Tibial nerve (tissue), 4 donors: ENCODE measurements around the gene DRC1. TPM values are rescaled to one million over a fixed set of nuclear protein-coding genes. Genes with fewer than 3 reads are reported as not detected.

ENCODE experiments used
- DNase-seq, 2 donors: peaks; one replicate each; pipeline ENCODE4 v3.0.0-alpha.2; 2019; ENCODE audit warnings: low spot score in 2 of 2
- H3K27ac ChIP-seq, 4 donors: fragments of 200-600 bp; sonication (generic) in 3 of 4; one replicate each; pipeline ENCODE4 v1.5.1; 2017 to 2019; ENCODE audit warnings: mild to moderate bottlenecking in 1 of 4
- H3K27me3 ChIP-seq, 2 donors: fragments of 200-600 bp; sonication (generic) in 1 of 2; one replicate each; pipeline versions ENCODE4 v1.5.1 to v1.6.0; 2017 to 2019
- H3K36me3 ChIP-seq, 3 donors: fragments of 200-600 bp; sonication (generic); one replicate each; pipeline ENCODE4 v1.5.1; 2018 to 2019
- H3K4me1 ChIP-seq, 4 donors: fragments of 200-600 bp; sonication (generic) in 3 of 4; one replicate each; pipeline ENCODE4 v1.5.1; 2017 to 2019
- H3K4me3 ChIP-seq, 4 donors: fragments of 200-600 bp; sonication (generic) in 3 of 4; one replicate each; pipeline ENCODE4 v1.5.1; 2017 to 2019; ENCODE audit warnings: mild to moderate bottlenecking in 1 of 4, moderate library complexity in 1 of 4
- H3K9me3 ChIP-seq, 4 donors: fragments of 200-600 bp; sonication (generic) in 3 of 4; one replicate each; pipeline ENCODE4 v1.5.1; 2017 to 2019
- EP300 ChIP-seq, 2 donors: sonication (generic); formaldehyde crosslinking; IDR thresholded peaks; one replicate each; pipeline ENCODE4 v1.6.1; 2017; ENCODE audit warnings: antibody characterized with exemption in 2 of 2, mild to moderate bottlenecking in 1 of 2
- POLR2A ChIP-seq, 2 donors: fragments of 450-650 bp; IDR thresholded peaks; one replicate each; pipeline ENCODE4 v1.6.1; 2017; ENCODE audit warnings: antibody characterized with exemption in 2 of 2, mild to moderate bottlenecking in 2 of 2, moderate library complexity in 2 of 2
- WGBS, 2 donors: methylation state at CpG; one replicate each; pipeline ENCODE4 v1.1.5; 2018; 5-methylcytosine and 5-hydroxymethylcytosine counted together
- total RNA-seq, 4 donors: library from RNA; depleted of rRNA; stranded (reverse); fragments of >200 nt; gene quantifications; one replicate each; pipeline ENCODE4 v1.1.0, GENCODE V29; 2016
- TF ChIP-seq, protein P1 (sequence below), 5 experiments: fragments of 200-600 bp in 3 of 5; fragments of 450-650 bp in 2 of 5; sonication (generic) in 3 of 5; IDR thresholded peaks; one replicate each; pipeline ENCODE4 v1.5.1; 2016 to 2019; ENCODE audit warnings: antibody characterized with exemption in 5 of 5, mild to moderate bottlenecking in 3 of 5, moderate library complexity in 2 of 5

DRC1 gene
- total RNA-seq, 4 donors from 2014 or later = 0.22 to 5.7 (median 1.7) TPM

DNA sequence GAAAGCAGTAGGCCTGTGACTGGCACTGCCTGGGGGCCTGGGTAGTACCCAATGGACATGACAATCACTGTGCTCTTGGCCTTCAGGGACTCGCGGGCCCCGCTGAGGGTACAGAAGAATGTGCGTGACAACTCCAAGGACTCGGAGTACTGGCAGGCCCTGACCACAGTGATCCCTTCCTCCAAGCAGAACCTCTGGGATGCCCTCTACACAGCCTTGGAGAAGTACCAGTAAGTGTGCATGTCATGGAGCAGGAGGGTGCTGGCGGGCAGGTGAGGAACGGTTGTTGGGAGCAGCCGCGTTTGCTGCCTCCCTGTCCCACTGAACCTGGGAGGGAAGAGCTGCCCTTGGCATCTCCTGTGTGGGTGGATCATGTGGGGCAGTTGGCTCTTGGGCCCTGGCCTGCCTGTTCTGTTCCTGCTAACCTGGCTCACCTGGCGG is 52.9 kb downstream of the DRC1 start:
- TF ChIP-seq POLR2A (IDR thresholded peaks at IDR 0.05) = no peak
- TF ChIP-seq, protein P1, sequence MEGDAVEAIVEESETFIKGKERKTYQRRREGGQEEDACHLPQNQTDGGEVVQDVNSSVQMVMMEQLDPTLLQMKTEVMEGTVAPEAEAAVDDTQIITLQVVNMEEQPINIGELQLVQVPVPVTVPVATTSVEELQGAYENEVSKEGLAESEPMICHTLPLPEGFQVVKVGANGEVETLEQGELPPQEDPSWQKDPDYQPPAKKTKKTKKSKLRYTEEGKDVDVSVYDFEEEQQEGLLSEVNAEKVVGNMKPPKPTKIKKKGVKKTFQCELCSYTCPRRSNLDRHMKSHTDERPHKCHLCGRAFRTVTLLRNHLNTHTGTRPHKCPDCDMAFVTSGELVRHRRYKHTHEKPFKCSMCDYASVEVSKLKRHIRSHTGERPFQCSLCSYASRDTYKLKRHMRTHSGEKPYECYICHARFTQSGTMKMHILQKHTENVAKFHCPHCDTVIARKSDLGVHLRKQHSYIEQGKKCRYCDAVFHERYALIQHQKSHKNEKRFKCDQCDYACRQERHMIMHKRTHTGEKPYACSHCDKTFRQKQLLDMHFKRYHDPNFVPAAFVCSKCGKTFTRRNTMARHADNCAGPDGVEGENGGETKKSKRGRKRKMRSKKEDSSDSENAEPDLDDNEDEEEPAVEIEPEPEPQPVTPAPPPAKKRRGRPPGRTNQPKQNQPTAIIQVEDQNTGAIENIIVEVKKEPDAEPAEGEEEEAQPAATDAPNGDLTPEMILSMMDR (IDR thresholded peaks at IDR 0.05) = no peak
- no peak for TF ChIP-seq EP300 (IDR thresholded peaks at IDR 0.05)
- DNase-seq = no peak
- Histone ChIP-seq H3K36me3 (no peaks in the 10 kb centered on the region), H3K4me1 (peaks cover 0 to 18% (median 0%) of the 10 kb centered on the region in 4 donors), H3K27me3 (no peaks in the 10 kb centered on the region), H3K9me3 (no peaks in the 10 kb centered on the region), H3K27ac (no peak overlapping the region), H3K4me3 (no peak overlapping the region)
- 94 to 97% methylated on average over 10 of the region's 10 CpGs for WGBS, 2 donors

DNA sequence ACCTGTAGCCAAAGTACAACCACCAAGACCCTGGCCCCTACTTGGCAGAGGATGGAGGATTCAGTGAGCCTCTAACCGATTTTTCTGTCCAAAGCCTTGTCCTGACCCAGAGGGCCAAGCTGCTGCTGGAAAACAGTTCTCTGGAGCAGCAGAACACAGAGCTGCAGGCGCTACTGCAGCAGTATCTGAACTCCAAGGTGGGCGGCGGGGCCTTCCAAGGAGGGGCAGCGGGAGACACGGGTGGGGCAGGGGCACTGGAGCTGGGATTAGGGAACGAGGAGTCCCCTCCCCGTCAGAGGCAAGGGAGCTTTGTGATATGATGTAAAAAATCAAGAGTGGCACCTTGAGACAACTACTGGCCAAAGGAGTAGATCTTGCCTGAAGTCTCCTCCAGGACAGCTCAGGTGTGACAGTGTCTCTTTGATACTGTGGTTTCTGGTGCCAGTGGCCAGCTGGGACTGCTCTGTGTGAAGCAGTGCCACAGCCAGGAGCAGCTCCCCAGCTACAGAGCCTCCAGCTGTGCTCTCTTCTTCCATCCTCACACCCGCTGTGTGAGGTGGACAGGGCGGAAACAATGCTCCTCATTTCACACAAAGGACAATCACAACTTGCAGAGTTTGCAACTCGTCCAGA is 53.4 kb downstream of the DRC1 start:
- no peak for DNase-seq
- no peaks in the 10 kb centered on the region for H3K36me3 ChIP-seq
- TF ChIP-seq EP300 (IDR thresholded peaks at IDR 0.05) (no peak), POLR2A (IDR thresholded peaks at IDR 0.05) (no peak)
- TF ChIP-seq, protein P1 (IDR thresholded peaks at IDR 0.05) = no peak
- peaks cover 0 to 19% (median 0%) of the 10 kb centered on the region in 4 donors for H3K4me1 ChIP-seq
- WGBS, 2 donors = 80 to 82% methylated on average over 11 of the region's 11 CpGs
- H3K27ac ChIP-seq = no peak overlapping the region
- H3K9me3 ChIP-seq = no peaks in the 10 kb centered on the region
- no peaks in the 10 kb centered on the region for H3K27me3 ChIP-seq
- no peak overlapping the region for H3K4me3 ChIP-seq

DNA sequence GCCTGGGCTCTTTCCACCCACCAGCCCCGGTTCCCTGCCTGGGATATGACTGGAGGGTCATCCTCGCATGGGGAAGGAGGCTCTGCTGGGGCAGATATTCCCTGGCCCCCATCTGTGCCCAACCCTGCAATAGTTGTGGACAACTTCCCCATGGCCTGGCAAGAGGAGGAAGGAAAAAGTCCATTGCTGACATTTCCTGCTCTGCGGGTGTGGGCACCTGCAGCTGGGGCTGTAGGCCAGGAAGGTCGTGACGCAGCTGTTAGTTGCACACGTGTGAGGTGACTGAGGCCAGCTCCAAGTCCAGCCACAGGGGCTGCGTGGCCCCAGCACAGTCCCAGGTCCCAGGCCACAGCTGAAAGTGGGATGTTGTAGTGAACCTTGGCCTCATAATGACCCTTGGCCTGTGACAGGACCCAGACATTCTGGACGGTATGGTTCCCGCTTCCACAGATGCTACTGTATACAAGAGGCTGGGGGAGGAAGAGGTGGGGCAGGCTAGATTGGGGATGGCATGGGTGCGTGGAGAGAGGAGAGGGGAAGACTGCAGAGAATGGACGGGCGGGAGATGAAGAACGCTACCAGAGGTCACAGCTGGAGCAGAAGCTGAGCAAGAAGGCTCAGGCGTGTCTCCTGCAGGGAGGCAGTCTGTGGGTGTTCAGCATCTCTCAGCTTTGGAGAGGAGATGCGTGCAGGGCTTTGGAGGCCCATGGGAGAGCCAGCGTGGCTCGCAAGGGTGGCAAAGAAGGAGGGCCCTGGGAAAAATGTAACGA is 54.1 kb downstream of the DRC1 start:
- Histone ChIP-seq H3K27me3 (no peaks in the 10 kb centered on the region), H3K4me1 (peaks cover 0 to 19% (median 0%) of the 10 kb centered on the region in 4 donors), H3K4me3 (no peak overlapping the region), H3K36me3 (no peaks in the 10 kb centered on the region), H3K27ac (no peak overlapping the region), H3K9me3 (no peaks in the 10 kb centered on the region)
- WGBS, 2 donors = 72 to 75% methylated on average over 17 of the region's 18 CpGs
- DNase-seq = no peak
- TF ChIP-seq POLR2A (IDR thresholded peaks at IDR 0.05) = no peak
- peak; percentile 50 to 69 for TF ChIP-seq EP300 (IDR thresholded peaks at IDR 0.05)
- TF ChIP-seq, protein P1 (IDR thresholded peaks at IDR 0.05) = no peak

DNA sequence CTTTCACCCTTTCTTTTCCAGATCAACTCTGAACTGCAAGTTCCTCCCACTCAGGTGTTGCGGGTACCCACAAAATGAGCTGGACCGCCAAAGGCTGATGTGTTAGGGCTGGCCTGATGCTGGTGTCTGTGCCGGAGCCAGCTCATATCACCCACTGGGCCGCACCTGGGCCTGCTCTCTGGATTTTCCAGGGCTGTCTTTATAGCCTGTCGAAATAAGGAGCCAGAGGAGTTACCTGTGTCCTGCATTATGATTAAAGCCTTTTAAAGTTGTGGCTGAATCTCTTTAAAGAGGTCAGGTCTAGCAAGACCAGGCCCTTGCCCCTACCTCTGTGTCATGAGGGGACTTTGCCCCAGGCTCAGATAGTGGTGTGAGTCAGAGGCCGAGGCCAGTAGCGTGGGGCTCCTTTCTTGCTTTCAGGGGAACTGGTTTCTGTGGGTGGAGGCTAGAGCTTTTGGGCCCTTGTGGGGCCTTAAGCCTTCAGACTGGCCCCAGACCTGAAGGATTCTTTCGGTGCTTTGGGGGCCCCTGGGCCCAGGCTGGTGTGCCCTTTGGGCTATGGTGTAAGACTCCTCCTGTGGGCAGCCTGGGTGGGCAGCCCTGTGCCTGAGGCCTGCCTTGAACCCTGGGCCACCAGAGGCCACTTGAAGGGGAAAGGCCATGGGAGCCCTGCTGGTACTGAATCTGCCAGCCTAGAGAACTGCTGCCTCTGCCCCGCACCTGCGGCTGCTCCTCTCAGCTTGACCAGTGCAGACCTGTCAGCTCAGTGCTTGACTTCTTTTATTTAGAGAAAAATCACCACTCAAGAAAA is 54.9 kb downstream of the DRC1 start:
- H3K4me3 ChIP-seq = no peak overlapping the region
- WGBS, 2 donors = 91 to 97% methylated on average over 10 of the region's 10 CpGs
- H3K9me3 ChIP-seq = no peaks in the 10 kb centered on the region
- H3K36me3 ChIP-seq = no peaks in the 10 kb centered on the region
- H3K4me1 ChIP-seq = peaks cover 0 to 19% (median 0%) of the 10 kb centered on the region in 4 donors
- TF ChIP-seq EP300 (IDR thresholded peaks at IDR 0.05) (no peak), POLR2A (IDR thresholded peaks at IDR 0.05) (no peak)
- TF ChIP-seq, protein P1 (IDR thresholded peaks at IDR 0.05) = no peak
- no peak overlapping the region for H3K27ac ChIP-seq
- no peaks in the 10 kb centered on the region for H3K27me3 ChIP-seq
- DNase-seq = no peak
